CD1c-positive myeloid dendritic cell (primary cell): Measurements from ENCODE around the gene NEK6.
"Not testable (repeated sequence)": the region's sequence is repeated elsewhere in the genome, so short reads cannot be mapped to it uniquely, and the experiment has no call there.

Source experiments
- DNase-seq: peaks from one replicate; pipeline ENCODE4 v3.0.0-alpha.2; 2016; ENCODE audit errors: extremely low spot score

The NEK6 gene

GRCh38 chr9:124228516-124228915 lies 29.2 kb upstream of the NEK6 start:
- DNase-seq = no peak

GRCh38 chr9:124231095-124231737 lies 26.5 kb upstream of the NEK6 start:
- DNase-seq = peak; percentile 28

GRCh38 chr9:124238546-124239140 lies 19.1 kb upstream of the NEK6 start:
- DNase-seq = no peak

- peak; percentile 90 for DNase-seq
Measured at GRCh38 chr9:124239249-124240073, 18.3 kb upstream of the NEK6 start.

GRCh38 chr9:124242331-124243194 lies 15.2 kb upstream of the NEK6 start:
- DNase-seq = peak; percentile 59

DNA sequence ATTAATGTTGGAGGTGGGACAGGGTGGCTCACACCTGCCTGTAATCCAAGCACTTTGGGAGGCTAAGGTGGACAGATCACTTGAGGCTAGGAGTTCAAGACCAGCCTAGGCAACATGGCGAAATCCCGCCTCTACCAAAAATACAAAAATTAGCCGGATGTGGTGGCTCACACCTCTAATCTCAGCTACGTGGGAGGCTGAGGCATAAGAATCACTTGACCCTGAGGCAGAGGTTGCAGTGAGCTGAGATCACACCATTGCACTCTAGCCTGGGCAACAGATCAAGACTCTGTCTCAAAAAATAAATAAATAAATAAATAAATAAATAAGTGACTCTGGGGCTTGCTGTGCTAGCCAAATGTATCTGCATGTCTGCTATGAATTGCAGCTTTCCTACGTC lies 10.4 kb upstream of the NEK6 start:
- not testable (repeated sequence) for DNase-seq

GRCh38 chr9:124248066-124248465 lies 9.7 kb upstream of the NEK6 start:
- no peak for DNase-seq

- no peak for DNase-seq
Measured at GRCh38 chr9:124248960-124249359, 8.8 kb upstream of the NEK6 start.

DNA sequence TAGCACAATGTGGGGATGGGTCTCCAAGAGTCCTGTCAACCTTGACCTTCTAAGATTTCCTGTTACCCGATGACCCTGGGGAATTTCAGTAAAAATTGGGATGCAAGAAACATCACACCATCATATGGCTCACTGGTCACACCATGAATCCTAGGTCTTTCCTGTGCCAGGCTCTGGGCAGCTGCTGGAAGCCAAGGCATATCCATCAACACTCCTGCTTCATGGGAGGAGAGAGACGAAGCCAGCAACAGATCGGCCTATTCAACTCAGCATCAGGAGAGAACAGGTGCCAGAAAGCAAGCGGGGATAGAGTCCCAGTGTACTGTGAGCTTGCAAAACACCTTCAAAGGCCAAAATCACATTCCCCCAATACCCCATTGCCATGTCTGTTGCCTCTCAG lies 6.5 kb upstream of the NEK6 start:
- DNase-seq = no peak

DNA sequence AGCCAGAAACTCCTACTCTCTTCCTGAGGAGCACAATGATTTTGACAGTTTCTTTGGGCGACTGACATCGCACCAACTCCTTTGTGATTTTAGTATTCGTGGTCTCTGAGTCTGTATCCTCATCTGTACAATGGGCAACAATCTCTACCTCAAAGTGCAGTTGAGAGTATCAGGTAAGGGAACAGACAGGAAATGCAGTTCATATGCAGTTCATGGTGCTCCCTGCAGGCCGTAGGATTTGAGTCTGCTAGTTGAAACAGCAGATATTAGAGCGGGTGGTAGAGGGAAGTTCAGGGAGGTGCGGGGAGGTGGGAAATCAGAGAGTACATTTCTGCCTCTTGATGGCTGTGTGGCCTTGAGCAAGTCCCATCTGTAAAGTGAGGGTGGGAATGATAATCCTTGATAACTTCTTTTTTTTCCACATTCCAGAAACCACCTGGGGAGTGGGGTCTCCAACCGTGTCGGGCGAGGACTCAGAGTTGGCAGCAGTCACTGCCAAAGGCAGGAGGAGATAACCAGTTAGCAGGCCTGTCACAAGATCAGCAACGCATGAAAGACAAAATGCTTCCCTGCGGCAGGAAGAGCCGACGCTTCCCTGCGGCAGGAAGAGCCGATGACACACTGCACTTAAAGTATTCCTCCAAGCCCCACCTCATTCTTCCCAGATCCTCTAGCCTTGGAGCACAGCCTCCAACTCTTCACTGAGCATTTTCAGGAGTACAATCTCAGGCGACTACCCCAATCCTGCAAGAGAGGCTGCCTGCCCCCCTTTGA lies 6.0 kb upstream of the NEK6 start:
- DNase-seq = no peak

DNA sequence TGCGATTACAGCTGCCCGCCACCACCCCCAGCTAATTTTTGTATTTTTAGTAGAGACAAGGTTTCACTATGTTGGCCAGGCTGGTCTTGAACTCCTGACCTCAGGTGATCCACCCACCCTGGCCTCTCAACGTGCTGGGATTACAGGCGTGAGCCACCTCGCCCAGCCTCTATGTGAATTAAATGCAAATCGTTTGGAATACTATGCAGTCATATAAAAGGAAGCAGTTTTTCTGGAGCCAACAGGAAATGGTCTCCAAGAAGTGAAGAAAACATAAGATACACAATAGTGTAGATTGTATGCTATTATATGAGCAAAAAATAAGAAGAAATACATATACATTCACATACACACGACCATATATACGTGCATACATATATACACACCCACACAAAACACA lies 4.9 kb upstream of the NEK6 start:
- DNase-seq = not testable (repeated sequence)

GRCh38 chr9:124254261-124254682 lies 3.5 kb upstream of the NEK6 start:
- DNase-seq = peak; percentile 77

GRCh38 chr9:124255222-124255621 lies 2.5 kb upstream of the NEK6 start:
- DNase-seq = no peak

DNA sequence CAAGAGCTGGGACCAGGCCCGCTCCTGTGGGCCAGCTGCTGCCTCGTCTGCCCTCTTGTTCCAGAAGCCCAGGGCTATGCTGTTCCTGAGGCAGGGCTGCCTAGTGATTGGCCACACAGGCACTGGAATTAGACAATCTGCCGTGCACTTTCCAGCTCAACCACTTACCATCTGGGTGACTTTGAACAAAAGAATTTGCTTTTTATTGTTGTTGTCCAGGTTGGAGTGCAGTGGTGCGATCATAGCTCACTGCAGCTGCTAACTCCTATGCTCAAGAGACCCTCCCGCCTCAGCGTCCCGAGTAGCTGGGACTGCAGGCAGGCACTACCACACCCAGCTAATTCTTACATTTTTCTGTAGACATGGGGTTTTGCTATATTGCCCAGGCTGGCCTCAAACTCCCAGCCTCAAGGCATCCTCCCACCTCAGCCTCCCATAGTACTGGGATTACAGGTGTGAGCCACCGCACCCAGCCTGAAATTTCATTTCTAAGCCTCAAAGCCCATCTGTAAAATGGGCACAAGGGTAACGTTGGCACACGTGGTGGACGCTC lies 1.2 kb upstream of the NEK6 start:
- DNase-seq = no peak

DNA sequence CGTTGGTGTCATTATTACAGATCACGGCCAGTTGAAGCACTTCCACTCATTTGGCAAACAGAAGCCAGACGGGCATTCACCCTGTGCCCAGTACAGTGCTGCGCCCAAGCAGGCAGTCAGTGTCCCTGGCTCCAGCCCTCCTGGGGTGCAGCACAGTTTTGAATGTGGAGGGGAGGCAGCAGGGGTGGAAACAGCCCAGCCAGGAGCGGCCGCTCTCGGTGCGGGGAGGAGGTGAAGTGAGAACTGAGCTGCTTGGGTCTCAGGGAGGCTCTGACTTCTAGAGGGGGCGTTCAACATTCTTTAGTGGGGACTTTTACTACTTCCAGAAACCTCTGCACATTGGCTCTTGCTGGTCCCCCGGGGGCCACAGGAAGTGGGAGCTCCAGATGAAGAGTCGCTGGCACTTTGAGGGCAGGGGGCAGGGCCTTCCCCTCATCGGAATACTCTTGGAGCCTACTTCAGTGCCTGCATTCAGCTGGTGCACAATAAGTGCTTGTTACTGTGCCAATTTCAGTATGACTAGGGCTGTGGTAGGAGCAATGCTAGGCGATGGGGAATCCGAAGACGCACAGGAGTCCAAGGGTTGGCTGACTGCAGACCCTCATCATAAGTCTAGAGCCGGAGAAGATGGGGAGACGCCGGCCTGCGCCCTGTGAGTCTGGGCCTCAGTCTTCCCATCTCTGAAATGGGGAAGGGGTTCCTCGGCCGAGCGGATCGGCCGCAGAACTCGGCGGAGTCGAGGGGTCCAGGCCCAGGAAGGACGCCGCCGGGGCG lies 492 bp upstream of the NEK6 start:
- no peak for DNase-seq

DNA sequence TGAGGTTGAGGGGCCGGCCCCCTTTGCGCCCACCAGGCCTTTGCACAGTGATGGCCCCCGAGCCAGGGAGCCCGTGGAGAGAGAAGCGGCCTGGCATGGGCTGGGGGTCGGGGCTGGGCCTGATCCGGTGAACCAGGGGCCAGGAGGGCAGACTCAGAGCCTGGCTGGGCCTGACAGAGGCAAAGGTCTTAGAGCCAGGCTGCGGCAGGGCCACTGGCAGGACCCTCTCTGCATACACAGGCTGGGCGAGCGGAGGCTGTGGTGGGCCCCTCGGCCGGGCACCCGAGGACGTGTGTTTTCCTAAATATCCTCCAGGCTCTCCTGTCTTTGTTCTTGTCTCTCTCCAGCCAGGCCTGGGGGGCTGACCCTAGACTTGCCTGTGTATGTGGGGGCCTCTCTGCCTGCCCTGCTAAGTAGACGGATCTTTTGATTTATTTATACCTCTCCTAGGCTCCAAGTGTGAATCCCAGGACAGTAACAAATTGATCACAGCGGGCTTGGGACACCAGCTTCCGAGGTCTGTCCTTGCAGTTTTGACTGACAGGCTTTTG lies 933 bp downstream of the NEK6 start:
- DNase-seq = no peak

GRCh38 chr9:124259158-124259808 lies 1.5 kb downstream of the NEK6 start:
- peak; percentile 61 for DNase-seq

DNA sequence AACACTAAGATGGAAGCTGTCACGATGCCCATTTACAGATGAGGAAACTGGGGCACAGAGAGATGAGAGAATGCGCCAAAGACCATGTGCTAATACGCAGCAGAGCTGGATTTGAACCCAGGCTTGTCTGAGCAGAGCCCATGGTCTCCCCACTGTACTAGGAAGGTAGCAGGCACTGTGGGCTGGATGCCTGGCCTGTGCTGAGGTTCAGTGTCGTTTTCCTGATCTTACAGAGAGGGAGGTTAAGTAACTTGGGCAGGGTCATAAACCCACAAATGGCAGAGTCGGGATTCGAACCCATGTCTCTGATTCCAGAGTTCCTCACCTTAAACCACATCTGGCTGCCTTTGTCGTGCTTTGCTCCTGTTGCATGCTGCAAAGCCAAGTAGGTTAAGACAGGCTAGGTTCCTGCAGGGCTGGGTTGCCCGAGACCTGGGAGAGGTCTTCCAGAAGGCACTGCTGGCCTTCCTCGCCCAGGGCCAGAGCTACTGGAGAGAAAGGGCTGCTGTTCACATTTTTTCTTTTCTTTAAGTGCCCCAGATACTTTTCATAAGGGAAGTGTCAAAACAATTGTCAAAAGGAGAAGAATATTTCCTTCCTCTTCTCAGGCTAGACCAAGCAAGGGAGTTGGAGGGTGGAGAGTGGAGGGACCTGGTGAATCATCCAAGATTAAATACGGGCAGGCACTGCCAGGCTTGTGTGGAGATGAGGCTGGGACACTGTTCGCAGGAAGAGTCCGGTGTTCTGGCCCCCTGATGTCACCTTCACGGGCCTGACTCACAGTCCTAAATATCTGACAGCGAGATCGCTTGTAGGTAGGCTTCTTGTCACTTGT lies 3.2 kb downstream of the NEK6 start:
- DNase-seq = peak; percentile 91
